ENCODE results near the gene INVS.
A peak's percentile ranks its signal among the peaks of the same experiment; 100 is the strongest.

INVS gene

DNA sequence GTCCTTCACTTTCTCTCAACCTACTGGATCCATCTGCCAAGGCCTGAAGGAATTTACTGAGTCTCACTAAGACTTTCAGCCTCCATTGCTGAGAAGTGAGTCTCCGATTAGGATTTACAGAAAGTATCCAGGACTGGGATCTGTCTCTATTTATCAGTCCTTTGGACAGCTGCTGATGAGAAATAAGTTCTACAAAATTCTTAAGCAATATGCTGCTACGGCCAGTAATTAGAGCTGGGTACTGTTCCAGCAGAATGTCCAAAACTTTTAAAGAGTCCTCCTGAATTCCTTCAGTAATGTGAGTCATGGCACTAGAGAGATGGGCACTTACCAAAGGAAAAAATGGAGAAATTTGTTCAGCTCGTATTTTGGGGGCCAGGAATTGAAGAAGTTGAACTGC is 247.8 kb downstream of the INVS start:
- Histone ChIP-seq H3K4me3 (ENCODE audit: low read depth, low read length, poor library complexity, severe bottlenecking) (no peak overlapping the region), H3K9me2 (ENCODE audit: low read depth, low read length) (no peaks in the 10 kb centered on the region), H3K4me1 (ENCODE audit: insufficient read depth, low read length, severe bottlenecking) (peaks cover 35% of the 10 kb centered on the region), H3K27me3 (ENCODE audit: insufficient read depth, low read length) (no peaks in the 10 kb centered on the region), H4K20me1 (ENCODE audit: insufficient read depth, low read length) (no peaks in the 10 kb centered on the region), H3K79me2 (ENCODE audit: insufficient read depth, low read length) (peaks cover 98% of the 10 kb centered on the region), H3K9me3 (ENCODE audit: low read length) (no peaks in the 10 kb centered on the region), H2AFZ (ENCODE audit: low read length) (no peak overlapping the region), H3F3A (ENCODE audit: insufficient read depth, low read length) (no peaks in the 10 kb centered on the region), H3K9ac (ENCODE audit: low read length) (no peak overlapping the region), H3K36me3 (ENCODE audit: insufficient read depth, low read length) (peaks cover 64% of the 10 kb centered on the region), H3K4me2 (ENCODE audit: low read length) (no peak overlapping the region), H3K27ac (ENCODE audit: low read depth, low read length, poor library complexity, severe bottlenecking) (no peak overlapping the region)
- TF ChIP-seq, protein P1, sequence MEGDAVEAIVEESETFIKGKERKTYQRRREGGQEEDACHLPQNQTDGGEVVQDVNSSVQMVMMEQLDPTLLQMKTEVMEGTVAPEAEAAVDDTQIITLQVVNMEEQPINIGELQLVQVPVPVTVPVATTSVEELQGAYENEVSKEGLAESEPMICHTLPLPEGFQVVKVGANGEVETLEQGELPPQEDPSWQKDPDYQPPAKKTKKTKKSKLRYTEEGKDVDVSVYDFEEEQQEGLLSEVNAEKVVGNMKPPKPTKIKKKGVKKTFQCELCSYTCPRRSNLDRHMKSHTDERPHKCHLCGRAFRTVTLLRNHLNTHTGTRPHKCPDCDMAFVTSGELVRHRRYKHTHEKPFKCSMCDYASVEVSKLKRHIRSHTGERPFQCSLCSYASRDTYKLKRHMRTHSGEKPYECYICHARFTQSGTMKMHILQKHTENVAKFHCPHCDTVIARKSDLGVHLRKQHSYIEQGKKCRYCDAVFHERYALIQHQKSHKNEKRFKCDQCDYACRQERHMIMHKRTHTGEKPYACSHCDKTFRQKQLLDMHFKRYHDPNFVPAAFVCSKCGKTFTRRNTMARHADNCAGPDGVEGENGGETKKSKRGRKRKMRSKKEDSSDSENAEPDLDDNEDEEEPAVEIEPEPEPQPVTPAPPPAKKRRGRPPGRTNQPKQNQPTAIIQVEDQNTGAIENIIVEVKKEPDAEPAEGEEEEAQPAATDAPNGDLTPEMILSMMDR (IDR thresholded peaks at IDR 0.05; ENCODE audit: low read length), result no peak
- TF ChIP-seq EZH2 (IDR thresholded peaks at IDR 0.05; ENCODE audit: borderline replicate concordance, low read length), result no peak

DNA sequence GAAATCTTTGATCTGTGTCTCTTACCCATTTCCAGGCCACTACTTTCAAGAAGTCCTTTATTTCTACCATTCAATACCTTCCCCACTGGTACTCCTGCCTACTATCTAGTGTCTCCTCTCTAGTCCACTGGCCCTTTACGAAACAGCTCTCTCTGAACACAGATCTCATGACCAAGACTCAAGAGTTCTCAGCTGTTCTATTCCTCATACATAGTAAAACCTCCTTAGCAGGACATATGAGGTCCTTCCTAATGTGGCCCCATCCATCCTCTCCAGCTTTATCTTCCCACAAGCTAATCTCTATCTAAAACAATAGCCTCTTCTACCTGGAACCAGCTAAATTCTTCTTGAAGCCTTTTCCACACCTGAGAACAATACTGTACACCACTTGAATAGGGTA is 251.1 kb downstream of the INVS start:
- no peaks in the 10 kb centered on the region for H3F3A ChIP-seq (ENCODE audit: insufficient read depth, low read length)
- H3K9me3 ChIP-seq (ENCODE audit: low read length), result peaks cover 10% of the 10 kb centered on the region
- peak overlapping the region; percentile 96 for H3K4me3 ChIP-seq (ENCODE audit: low read depth, low read length, poor library complexity, severe bottlenecking)
- TF ChIP-seq EZH2 (IDR thresholded peaks at IDR 0.05; ENCODE audit: borderline replicate concordance, low read length), result no peak
- H3K9me2 ChIP-seq (ENCODE audit: low read depth, low read length), result no peaks in the 10 kb centered on the region
- H3K4me1 ChIP-seq (ENCODE audit: insufficient read depth, low read length, severe bottlenecking), result peaks cover 38% of the 10 kb centered on the region
- H2AFZ ChIP-seq (ENCODE audit: low read length), result no peak overlapping the region
- H3K27ac ChIP-seq (ENCODE audit: low read depth, low read length, poor library complexity, severe bottlenecking), result no peak overlapping the region
- peak overlapping the region; percentile 56; the same call in 1 of the 2 replicates for H3K9ac ChIP-seq (ENCODE audit: low read length)
- H3K79me2 ChIP-seq (ENCODE audit: insufficient read depth, low read length), result peaks cover 74% of the 10 kb centered on the region
- H3K27me3 ChIP-seq (ENCODE audit: insufficient read depth, low read length), result no peaks in the 10 kb centered on the region
- peak overlapping the region; percentile 92 for H3K4me2 ChIP-seq (ENCODE audit: low read length)
- H4K20me1 ChIP-seq (ENCODE audit: insufficient read depth, low read length), result no peaks in the 10 kb centered on the region
- peaks cover 37% of the 10 kb centered on the region for H3K36me3 ChIP-seq (ENCODE audit: insufficient read depth, low read length)

Measured in OCI-LY1 (cell line).